Sigmoid colon (tissue), 3 donors: ENCODE measurements around the gene IYD.

Experiments used
- POLR2A ChIP-seq, 2 donors: fragments of 450-650 bp; IDR thresholded peaks; one replicate each; pipeline ENCODE4 v1.6.1; 2016; ENCODE audit warnings: antibody characterized with exemption in 2 of 2, mild to moderate bottlenecking in 2 of 2, moderate library complexity in 2 of 2
- TF ChIP-seq, protein P1 (sequence below), 4 experiments: fragments of 450-650 bp in 3 of 4; fragments of 200-600 bp in 1 of 4; IDR thresholded peaks; one replicate each; pipeline ENCODE4 v1.5.1; 2016 to 2019; ENCODE audit warnings: antibody characterized with exemption in 4 of 4, mild to moderate bottlenecking in 3 of 4, moderate library complexity in 2 of 4

DNA sequence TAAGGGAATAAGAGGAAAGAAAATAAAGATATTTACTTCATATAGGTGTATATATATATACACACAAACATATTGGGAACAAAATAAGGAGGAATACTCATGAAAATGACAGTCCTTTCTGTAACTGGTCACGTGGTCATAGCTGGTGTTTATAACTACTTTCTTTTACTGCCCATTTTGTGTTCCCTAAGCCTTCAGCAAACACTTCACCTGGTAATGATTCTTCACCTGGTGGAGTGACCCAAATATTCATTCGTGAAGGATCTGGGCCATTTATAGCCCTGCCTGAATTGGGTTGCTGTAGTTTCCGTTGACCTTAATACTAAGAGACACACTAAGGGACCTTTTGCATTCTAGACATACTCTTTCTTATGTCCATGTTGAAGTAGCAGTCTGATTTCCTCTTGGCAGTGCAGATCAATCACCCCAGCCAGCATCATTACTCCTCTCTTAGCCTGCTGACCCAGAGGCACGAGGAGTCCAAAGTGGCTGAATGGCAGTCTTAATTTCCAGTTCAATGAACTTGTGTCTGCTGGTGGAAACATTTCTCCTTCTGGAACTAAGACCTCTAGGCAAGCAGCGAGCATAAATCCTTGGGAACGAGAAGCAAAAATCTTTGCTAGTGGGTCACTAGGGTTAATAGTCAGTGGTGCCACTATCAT, 39.9 kb upstream of the IYD start:
- TF ChIP-seq, protein P1, sequence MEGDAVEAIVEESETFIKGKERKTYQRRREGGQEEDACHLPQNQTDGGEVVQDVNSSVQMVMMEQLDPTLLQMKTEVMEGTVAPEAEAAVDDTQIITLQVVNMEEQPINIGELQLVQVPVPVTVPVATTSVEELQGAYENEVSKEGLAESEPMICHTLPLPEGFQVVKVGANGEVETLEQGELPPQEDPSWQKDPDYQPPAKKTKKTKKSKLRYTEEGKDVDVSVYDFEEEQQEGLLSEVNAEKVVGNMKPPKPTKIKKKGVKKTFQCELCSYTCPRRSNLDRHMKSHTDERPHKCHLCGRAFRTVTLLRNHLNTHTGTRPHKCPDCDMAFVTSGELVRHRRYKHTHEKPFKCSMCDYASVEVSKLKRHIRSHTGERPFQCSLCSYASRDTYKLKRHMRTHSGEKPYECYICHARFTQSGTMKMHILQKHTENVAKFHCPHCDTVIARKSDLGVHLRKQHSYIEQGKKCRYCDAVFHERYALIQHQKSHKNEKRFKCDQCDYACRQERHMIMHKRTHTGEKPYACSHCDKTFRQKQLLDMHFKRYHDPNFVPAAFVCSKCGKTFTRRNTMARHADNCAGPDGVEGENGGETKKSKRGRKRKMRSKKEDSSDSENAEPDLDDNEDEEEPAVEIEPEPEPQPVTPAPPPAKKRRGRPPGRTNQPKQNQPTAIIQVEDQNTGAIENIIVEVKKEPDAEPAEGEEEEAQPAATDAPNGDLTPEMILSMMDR (IDR thresholded peaks at IDR 0.05), result no peak
- no peak for TF ChIP-seq POLR2A (IDR thresholded peaks at IDR 0.05)
